CD4-positive, alpha-beta T cell treated with Interleukin-17A for 1 hour (primary cell): Measurements from ENCODE around the gene PAMR1.
"Not testable (repeated sequence)": the region's sequence is repeated elsewhere in the genome, so short reads cannot be mapped to it uniquely, and the experiment has no call there.

Experiments
- DNase-seq: peaks from one replicate; pipeline ENCODE4 v3.0.0-alpha.2; 2020

Gene PAMR1

DNA sequence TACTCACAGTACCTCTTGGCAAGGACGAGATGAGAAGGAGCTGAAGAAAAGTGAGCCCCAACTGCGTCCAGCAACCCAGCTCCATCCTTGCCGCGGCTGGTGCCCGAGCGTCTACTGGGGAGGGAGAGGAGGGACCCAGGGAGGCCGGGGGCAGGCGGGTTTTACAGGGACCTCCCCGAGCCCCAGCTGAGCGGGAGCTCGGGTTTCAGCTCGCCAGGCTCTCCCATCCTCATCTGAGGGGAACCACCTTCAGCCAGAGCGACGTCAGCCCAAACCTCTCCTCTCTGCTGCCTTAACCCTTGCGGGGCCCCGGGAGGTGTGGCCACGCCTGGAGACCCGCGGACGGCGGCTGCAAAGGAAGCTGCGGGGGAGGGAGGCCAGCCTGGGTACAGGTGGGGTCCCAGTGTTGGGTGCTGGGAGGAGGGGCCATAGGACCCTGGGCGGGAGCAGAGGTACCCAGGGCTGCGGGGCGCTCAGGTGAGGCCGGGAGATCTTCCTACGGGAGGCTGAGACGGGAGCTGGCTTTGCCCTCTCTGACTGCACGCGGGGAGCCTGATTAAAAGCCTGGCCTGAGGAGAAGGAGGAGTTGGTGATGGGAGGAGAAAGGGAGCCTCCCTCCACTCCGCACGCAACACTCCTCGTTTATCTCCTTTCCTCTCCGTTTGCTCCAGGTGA, at the start of gene PAMR1:
TSS of gene PAMR1 (minus strand) at position 116 of the 675 bp plus-strand sequence. CDS start at position 85, 31 bp downstream.
- DNase-seq = no peak

DNA sequence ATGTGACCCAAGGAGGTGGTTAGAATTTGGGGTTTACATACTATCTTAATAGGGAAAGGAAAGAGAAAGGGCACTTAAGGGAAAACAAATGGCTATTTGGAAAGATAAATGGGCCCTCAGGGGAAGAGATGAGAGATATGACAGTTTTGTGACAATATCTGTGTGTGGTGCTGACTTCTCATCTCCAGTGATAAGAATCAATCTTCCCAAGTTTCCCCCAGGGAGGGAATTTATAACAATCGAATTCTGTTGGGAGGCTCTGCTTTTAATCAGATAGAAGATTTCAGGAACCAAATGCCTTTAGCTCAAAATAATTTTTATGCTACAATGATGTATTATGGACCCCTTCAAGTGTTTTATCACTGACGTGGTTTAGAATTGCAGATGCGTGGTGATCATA, 46.3 kb upstream of the PAMR1 start:
- no peak for DNase-seq

- DNase-seq = no peak
Measured at GRCh38 chr11:35567737-35568465, 42.5 kb upstream of the PAMR1 start.

- DNase-seq = no peak
Measured at GRCh38 chr11:35566885-35567284, 41.5 kb upstream of the PAMR1 start.

DNA sequence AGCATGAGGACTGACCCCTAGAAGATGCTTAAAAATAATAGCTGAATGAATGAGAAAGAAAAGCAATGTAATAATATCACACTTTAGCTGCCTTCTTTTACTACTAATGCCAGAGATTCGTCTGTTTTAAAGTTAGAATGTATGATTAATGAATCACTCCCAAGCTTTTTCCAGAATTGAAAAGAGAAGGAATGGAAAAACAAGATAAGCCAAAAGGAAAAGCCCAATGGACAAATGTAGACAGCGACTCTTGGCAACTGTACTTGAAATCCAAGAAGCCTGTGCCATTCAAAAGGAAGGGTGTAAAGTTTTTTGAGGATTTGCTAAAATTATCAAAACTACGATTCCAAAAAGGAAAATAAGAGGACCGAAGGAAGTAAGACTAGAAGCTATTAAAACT, 40.8 kb upstream of the PAMR1 start:
- DNase-seq = no peak

DNA sequence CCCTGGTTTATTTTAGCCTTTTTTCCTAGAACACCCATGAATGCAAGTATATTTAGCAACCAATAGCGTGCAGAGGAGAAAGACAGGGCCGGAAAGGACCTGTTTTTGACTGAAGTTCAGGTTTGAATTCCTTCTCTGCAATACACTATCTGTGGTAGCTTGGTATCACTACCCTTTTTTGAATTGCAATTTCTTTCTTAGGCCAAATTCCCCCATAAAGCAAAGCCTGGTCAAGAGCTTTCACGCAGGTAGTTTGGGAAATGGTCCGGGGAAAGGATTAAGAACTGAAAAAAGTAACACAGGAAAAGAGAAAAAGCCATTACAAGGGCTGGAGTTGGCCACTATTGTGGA, 38.8 kb upstream of the PAMR1 start:
- DNase-seq = no peak

- no peak for DNase-seq
Measured at GRCh38 chr11:35563484-35564244, 38.2 kb upstream of the PAMR1 start.

GRCh38 chr11:35559949-35560348, 34.5 kb upstream of the PAMR1 start:
- DNase-seq = no peak

DNA sequence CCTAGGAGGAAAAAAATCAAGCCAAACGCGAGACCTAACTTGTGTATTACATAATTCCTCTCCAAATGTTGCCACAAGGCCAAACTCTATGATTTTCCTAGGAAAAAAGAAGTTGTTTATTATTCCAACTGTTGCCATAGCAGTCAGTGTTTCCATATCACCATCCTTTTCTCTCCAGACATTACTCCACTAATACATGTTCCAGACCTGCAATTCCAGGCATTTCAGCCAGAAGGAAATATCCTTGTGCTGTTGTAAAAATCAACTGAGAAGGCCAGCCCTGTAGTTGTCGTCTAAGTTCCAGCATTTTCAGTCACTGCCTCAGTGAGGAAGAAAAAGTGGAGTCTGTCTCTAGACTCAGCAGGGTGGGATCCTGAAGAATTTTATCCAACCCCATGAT, 33.1 kb upstream of the PAMR1 start:
- DNase-seq = no peak

GRCh38 chr11:35555488-35555887, 30.1 kb upstream of the PAMR1 start:
- DNase-seq = no peak

DNA sequence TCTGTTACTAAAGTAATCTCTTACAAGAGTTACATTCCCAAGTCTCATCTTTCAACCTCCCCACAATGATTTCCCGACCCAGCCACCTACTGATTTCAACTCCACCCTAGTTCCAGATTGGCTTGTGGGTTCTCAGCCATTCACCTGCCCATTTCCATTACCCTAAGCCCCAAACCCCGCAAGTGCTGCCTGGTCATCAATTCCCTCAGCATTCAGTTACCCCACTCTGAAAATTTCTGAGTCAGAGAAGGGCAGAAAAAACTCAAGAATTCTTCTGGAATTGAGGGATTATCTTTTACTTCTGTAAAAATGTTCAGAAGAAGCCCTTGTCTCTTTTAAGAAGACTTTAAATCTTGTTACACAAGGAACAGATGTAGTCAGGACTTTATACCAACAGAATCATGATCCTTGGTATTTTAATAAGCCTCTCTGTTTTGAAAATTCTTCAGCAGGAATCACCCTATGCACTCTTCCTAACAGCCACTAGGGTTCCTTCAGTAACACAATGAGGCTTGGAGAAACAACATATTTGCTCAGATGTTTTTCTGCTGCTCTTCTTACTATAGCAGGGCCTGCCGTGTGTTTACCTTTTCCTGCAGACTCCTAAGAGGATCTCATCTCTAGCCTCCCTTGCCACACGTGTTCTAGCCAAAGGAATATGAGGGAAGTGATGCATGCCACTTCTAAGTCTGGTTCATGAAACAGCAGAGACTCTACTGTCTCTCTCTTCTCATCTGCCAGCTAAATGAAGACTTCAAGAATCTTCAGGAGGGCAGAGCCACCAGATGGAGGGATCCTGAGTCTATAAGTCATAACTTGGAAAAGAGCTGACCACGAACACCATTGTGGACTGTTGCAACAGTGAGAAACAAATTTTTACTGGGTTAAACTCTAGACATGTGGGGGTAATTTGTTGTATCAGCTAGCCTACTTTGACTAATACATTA, 29.3 kb upstream of the PAMR1 start:
- no peak for DNase-seq

GRCh38 chr11:35553831-35554230, 28.4 kb upstream of the PAMR1 start:
- DNase-seq = no peak

DNA sequence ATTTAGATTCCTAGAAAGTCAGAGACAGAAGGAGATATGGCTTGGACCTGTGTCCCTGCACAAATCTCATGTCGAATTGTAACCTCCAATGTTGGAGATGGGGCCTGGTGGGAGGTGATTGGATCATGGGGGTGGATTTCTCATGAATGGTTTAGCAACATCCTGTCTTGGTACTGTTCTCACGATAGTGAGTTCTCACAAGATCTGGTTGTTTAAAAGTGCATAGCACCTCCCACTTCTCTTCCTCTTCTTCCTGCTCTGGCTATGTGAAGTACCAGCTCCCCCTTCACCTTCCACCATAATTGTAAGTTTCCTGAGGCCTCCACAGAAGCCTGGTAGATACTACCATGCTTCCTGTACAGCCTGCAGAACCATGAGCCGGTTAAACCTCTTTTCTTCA, 27.6 kb upstream of the PAMR1 start:
- no peak for DNase-seq

DNA sequence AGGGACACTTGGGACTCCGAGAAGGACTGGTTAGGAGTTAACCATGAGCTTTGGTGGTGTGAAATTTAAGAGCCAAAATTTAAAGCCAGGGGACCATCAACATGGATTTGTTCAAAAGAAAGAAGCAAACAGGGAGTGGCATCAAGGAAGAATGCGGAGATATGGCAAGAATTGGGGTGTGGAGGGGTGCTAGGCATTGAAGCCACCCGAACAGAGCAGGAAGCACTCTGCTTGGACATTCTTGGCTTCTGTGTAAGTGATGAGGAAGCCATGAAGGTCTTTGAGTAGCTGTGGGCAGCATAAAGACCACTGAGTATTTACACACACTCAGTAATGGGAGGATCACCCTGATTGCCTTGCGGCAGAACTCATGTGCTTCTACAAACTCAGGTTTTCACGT, 27.2 kb upstream of the PAMR1 start:
- DNase-seq = no peak

DNA sequence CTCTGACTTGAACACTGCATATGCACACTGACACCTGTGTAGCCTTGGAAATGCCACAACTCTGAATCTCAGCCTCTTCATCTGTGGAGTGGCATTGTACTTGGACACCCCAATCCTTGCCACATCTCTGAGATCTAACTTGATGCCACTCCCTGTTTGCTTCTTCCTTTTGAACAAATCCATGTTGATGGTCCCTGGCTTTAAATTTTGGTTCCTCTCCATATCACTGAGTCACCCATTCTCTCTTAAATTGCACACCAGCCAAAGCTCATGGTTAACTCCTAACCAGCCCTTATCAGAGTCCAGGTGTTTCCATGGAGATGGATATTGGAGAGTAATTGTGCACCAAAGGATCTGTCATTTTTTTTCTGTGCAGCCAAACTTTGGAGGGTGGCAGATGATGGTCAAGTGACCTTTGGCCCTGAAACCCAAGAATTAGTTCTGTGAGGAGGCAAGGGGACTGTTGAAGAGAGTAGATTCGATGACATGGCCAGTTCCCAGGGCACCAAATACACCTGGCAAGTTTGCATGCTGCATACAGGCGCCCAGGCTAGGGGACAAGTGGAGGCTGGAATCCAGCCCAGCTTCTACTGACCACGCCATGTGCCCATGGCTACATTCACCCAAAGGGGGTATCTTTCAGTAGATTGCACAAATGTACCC, 25.1 kb upstream of the PAMR1 start:
- no peak for DNase-seq

- no peak for DNase-seq
Measured at GRCh38 chr11:35549787-35550186, 24.4 kb upstream of the PAMR1 start.

- DNase-seq = no peak
Measured at GRCh38 chr11:35548925-35549561, 23.6 kb upstream of the PAMR1 start.

DNA sequence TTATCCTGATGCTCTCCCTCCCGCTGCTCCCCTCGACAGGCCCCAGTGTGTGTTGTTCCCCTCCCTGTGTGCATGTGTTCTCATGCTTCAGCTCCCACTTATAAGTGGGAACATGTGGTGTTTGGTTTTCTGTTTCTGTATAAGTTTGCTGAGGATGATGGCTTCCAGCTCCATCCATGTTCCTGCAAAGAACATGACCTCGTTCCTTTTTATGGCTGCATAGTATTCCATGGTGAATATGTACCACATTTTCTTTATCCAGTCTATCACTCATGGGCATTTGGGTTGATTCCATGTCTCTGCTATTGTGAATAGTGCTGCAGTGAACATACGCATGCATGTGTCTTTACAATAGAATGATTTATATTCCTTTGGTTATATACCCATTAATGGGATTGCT, 22.6 kb upstream of the PAMR1 start:
- not testable (repeated sequence) for DNase-seq

GRCh38 chr11:35546317-35546716, 20.9 kb upstream of the PAMR1 start:
- DNase-seq = no peak

DNA sequence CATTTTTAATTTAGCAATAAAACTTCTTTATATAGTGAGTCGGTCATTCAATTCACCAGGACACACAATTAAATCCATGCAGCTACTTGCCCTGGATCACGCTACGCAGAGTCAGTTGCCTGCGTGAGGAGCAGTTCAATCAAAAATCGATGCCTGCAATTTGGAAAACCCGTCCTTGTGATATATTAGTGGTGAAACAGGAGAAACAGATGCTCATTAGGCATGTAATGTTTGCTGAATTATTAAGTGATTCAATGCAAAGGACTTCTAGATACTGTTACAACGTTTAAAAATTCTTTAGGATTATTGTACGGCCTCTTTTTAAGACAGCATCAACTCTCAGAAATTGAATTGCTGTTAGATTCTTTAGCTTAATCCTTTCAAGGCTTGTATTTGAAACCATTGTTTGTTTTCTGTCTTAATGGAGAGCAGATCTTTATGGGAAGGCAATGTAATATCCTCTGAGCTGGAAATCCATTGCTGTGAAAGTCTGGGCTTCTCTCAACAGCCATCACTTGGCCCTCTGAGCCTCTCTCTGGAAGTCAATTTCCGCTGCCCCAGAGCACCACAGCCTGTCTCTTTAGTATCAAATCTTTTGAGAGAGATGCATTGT, 20.1 kb upstream of the PAMR1 start:
- no peak for DNase-seq

DNA sequence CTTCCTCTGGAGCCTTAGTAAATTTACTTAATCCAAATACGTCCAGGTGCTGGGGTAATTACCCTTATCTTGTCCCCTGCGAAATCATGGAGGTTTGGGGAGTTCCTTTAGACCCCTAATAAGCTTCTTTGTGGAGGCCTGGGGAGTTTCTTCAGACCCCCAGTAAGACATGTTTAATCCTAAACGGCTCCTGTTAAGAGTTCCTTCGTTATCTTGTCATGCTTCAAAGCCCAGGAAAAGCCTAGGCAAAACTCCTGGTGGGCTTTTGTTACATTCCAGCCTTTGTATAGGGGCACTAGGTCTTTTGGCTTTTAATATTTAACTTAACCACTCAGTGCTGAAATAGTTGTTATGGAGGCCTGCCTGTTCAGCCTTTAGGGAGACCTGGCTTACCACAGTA, 18.1 kb upstream of the PAMR1 start:
- DNase-seq = no peak
